Right cardiac atrium (tissue), 5 donors: Measurements from ENCODE around the gene KRTAP9-4. TPM values are rescaled to one million over a fixed set of nuclear protein-coding genes. Genes with fewer than 3 reads are reported as not detected.
A peak's percentile ranks its signal among the peaks of the same experiment; 100 is the strongest.
"Not testable (repeated sequence)": the region's sequence is repeated elsewhere in the genome, so short reads cannot be mapped to it uniquely, and the experiment has no call there.

ENCODE experiments used
- ATAC-seq, 2 donors: fragments of 200-7000 bp; cut with Tn5 transposase; one replicate each; pipeline versions ENCODE4 v1.8.0 to v1.9.1; 2020; ENCODE audit warnings: moderate library complexity in 2 of 2, mild to moderate bottlenecking in 1 of 2
- DNase-seq, 3 donors: peaks; one replicate each; pipeline ENCODE4 v3.0.0-alpha.2; 2020
- H3K27ac ChIP-seq: one replicate; pipeline ENCODE4 v1.5.1; 2013; ENCODE audit warnings: mild to moderate bottlenecking, low read length, control low read depth, moderate library complexity
- H3K27me3 ChIP-seq: one replicate; pipeline ENCODE4 v1.6.1; 2013; ENCODE audit not compliant: control insufficient read depth, insufficient read depth
- H3K4me1 ChIP-seq: one replicate; pipeline ENCODE4 v1.6.1; 2013; ENCODE audit warnings: low read length; ENCODE audit not compliant: control insufficient read depth, insufficient read depth
- H3K4me3 ChIP-seq: one replicate; pipeline ENCODE4 v1.5.1; 2013; ENCODE audit warnings: low read length, control low read depth
- H3K9me3 ChIP-seq: one replicate; pipeline ENCODE4 v1.6.1; 2013; ENCODE audit warnings: low read length; ENCODE audit not compliant: control insufficient read depth
- WGBS: extraction: QIAGEN DNeasy Blood & Tissue Kit; methylation state at CpG from one replicate; pipeline ENCODE4 v1.1.7; 2013; 5-methylcytosine and 5-hydroxymethylcytosine counted together
- intact Hi-C, 4 donors: fragments of 100-400 bp; cut with DNase I; formaldehyde crosslinking; loops; one replicate each; pipeline versions ENCODE4 v1.11.0 to v1.14.0; 2022 to 2023
- long read RNA-seq, 4 donors: library from polyadenylated mRNA; unstranded; transcript quantifications; one replicate each; pipeline ENCODE4 v2.0.0, GENCODE V29; 2020 to 2021
- polyA plus RNA-seq: library from polyadenylated mRNA; stranded (reverse); fragments of 200-250 nt; gene quantifications from one replicate; pipeline ENCODE4 v1.2.3, GENCODE V29; 2013
- total RNA-seq, 4 donors: library from RNA; stranded (reverse); fragmentation: NEBNext Ultra II Directional; extraction: Animal tissue kit (Norgen Biotek cat#: 25700); gene quantifications; one replicate each; pipeline ENCODE4 v1.2.1, GENCODE V29; 2021
- donor health status: healthy with polysubstance abuse.
- donor health status: DM: no; HTN: yes; CAD: no.
- donor health status: DM: no; HTN: no; CAD: no.
- donor health status: DM: no; HTN: yes; CAD: no; lungs with severe emphysema.
- donor health status: DM: yes; HTN: yes; CAD: no.

KRTAP9-4 gene
- not detected for total RNA-seq
- not detected for polyA plus RNA-seq
- long read RNA-seq, donor 1, result 0 reads
- long read RNA-seq, donor 2, result 0 reads
- long read RNA-seq, donor 3, result 0 reads
- long read RNA-seq, donor 4, result 0 reads

GRCh38 chr17:41249637-41250240 is at the start of gene KRTAP9-4:
Gene KRTAP9-4 (plus strand): TSS chr17:41249687. CDS start chr17:41249721, 34 bp downstream.
- H3K4me3 ChIP-seq, ATAC-seq, H3K9me3 ChIP-seq, H3K27me3 ChIP-seq, intact Hi-C loops, DNase-seq, H3K27ac ChIP-seq, H3K4me1 ChIP-seq: not testable (repeated sequence)
- 48% methylated on average over 2 of the region's 2 CpGs for WGBS

- no peak overlapping the region for H3K27ac ChIP-seq
- 40% methylated on average over 1 of the region's 1 CpG for WGBS
- no peaks in the 10 kb centered on the region for H3K9me3 ChIP-seq
- intact Hi-C loops, result no loop called here
- peaks cover 2% of the 10 kb centered on the region for H3K27me3 ChIP-seq
- no peak for ATAC-seq
- no peak overlapping the region for H3K4me3 ChIP-seq
- DNase-seq, result no peak
- H3K4me1 ChIP-seq, result no peaks in the 10 kb centered on the region
These were observed 37.5 kb upstream of the KRTAP9-4 start for GRCh38 chr17:41211845-41212466.

GRCh38 chr17:41212524-41213169 is 36.8 kb upstream of the KRTAP9-4 start:
- H3K9me3 ChIP-seq, result no peaks in the 10 kb centered on the region
- DNase-seq (peak in 1 of 3 donors; percentile 42), ATAC-seq (no peak)
- no peak overlapping the region for H3K27ac ChIP-seq
- H3K27me3 ChIP-seq, result peaks cover 2% of the 10 kb centered on the region
- no peaks in the 10 kb centered on the region for H3K4me1 ChIP-seq
- H3K4me3 ChIP-seq, result no peak overlapping the region
- WGBS, result 71% methylated on average over 7 of the region's 7 CpGs
- intact Hi-C loops, result no loop called here

- H3K4me3 ChIP-seq, result no peak overlapping the region
- DNase-seq (no peak), ATAC-seq (no peak)
- 66% methylated on average over 1 of the region's 1 CpG for WGBS
- no peaks in the 10 kb centered on the region for H3K9me3 ChIP-seq
- no peak overlapping the region for H3K27ac ChIP-seq
- no peaks in the 10 kb centered on the region for H3K27me3 ChIP-seq
- intact Hi-C loops, result no loop called here
- no peaks in the 10 kb centered on the region for H3K4me1 ChIP-seq
These were observed 33.8 kb upstream of the KRTAP9-4 start for GRCh38 chr17:41215681-41216080.

- no peak for DNase-seq
- 63% methylated on average over 2 of the region's 2 CpGs for WGBS
These were observed 25.7 kb upstream of the KRTAP9-4 start for GRCh38 chr17:41223821-41224220.

GRCh38 chr17:41226051-41226450 is 23.4 kb upstream of the KRTAP9-4 start:
- no peak for DNase-seq
- WGBS, result 91% methylated on average over 6 of the region's 6 CpGs
- intact Hi-C loops, result no loop called here

More at GRCh38 chr17:41223821-41224220, 25.7 kb upstream of the KRTAP9-4 start:
- no peak for ATAC-seq
- no peaks in the 10 kb centered on the region for H3K9me3 ChIP-seq
- no peak overlapping the region for H3K4me3 ChIP-seq
- no peak overlapping the region for H3K27ac ChIP-seq
- H3K27me3 ChIP-seq, result no peaks in the 10 kb centered on the region
- intact Hi-C loops, result no loop called here
- H3K4me1 ChIP-seq, result no peaks in the 10 kb centered on the region

GRCh38 chr17:41226598-41227095 is 22.8 kb upstream of the KRTAP9-4 start, which contains the start of gene KRTAP9-2:
Gene KRTAP9-2 (plus strand): TSS chr17:41226648. CDS start chr17:41226655, 7 bp downstream.
- intact Hi-C loops, ATAC-seq, DNase-seq: not testable (repeated sequence)

More at GRCh38 chr17:41226051-41226450, 23.4 kb upstream of the KRTAP9-4 start:
- H3K27ac ChIP-seq, result no peak overlapping the region
- no peaks in the 10 kb centered on the region for H3K4me1 ChIP-seq
- no peaks in the 10 kb centered on the region for H3K9me3 ChIP-seq
- no peak overlapping the region for H3K4me3 ChIP-seq
- no peaks in the 10 kb centered on the region for H3K27me3 ChIP-seq
- no peak for ATAC-seq

GRCh38 chr17:41230094-41230493 is 19.4 kb upstream of the KRTAP9-4 start:
- Histone ChIP-seq H3K27ac (no peak overlapping the region), H3K4me3 (no peak overlapping the region), H3K27me3 (no peaks in the 10 kb centered on the region), H3K4me1 (no peaks in the 10 kb centered on the region), H3K9me3 (no peaks in the 10 kb centered on the region)
- intact Hi-C loops, result no loop called here
- ATAC-seq, result no peak
- no peak for DNase-seq

More at GRCh38 chr17:41226598-41227095, 22.8 kb upstream of the KRTAP9-4 start, which contains the start of gene KRTAP9-2:
- not testable (repeated sequence) for H3K27me3 ChIP-seq, H3K9me3 ChIP-seq, H3K4me3 ChIP-seq, H3K27ac ChIP-seq, H3K4me1 ChIP-seq
- WGBS, result 49% methylated on average over 3 of the region's 4 CpGs

GRCh38 chr17:41231731-41232130 is 17.8 kb upstream of the KRTAP9-4 start:
- Histone ChIP-seq H3K4me1 (no peaks in the 10 kb centered on the region), H3K27me3 (no peaks in the 10 kb centered on the region), H3K4me3 (no peak overlapping the region), H3K27ac (no peak overlapping the region), H3K9me3 (no peaks in the 10 kb centered on the region)
- ATAC-seq, result no peak
- DNase-seq, result no peak
- 85% methylated on average over 6 of the region's 6 CpGs for WGBS
- intact Hi-C loops, result no loop called here

- 68% methylated on average over 1 of the region's 1 CpG for WGBS
- ATAC-seq, DNase-seq, H3K27ac ChIP-seq, intact Hi-C loops, H3K4me1 ChIP-seq, H3K27me3 ChIP-seq, H3K4me3 ChIP-seq, H3K9me3 ChIP-seq: not testable (repeated sequence)
These were observed 16.9 kb upstream of the KRTAP9-4 start, which contains the start of gene KRTAP9-3 for GRCh38 chr17:41232399-41233105. Gene KRTAP9-3 (plus strand): TSS chr17:41232449. CDS start chr17:41232502, 53 bp downstream.
